Activated naive CD4-positive, alpha-beta T cell treated with anti-CD3 and anti-CD28 coated beads, Interleukin-2, amount 10 ng/mL, durations not matched to agents 7 days and 5 days (primary cell): Measurements from ENCODE around the gene TP53BP2.

Experiments used
- CTCF ChIA-PET: fragments of 350-600 bp; sonication (Branson Sonifier 250); formaldehyde crosslinking; loops from one replicate; lab custom pipeline; 2021; ENCODE audit warnings: antibody characterized with exemption; lab: Charles Lee
- DNase-seq: peaks from one replicate; pipeline ENCODE4 v3.0.0-alpha.2; 2020
- H3K27ac Mint-ChIP-seq: one replicate; pipeline ENCODE4 v1.8.0; 2021; ENCODE audit warnings: mild to moderate bottlenecking, moderate library complexity, mixed read lengths
- H3K27me3 Mint-ChIP-seq: one replicate; pipeline ENCODE4 v1.8.0; 2021; ENCODE audit warnings: mild to moderate bottlenecking, mixed read lengths
- H3K36me3 Mint-ChIP-seq: one replicate; pipeline ENCODE4 v1.8.0; 2021; ENCODE audit warnings: mixed read lengths
- H3K4me1 Mint-ChIP-seq: one replicate; pipeline ENCODE4 v1.8.0; 2021; ENCODE audit warnings: mixed read lengths
- H3K4me3 Mint-ChIP-seq: one replicate; pipeline ENCODE4 v1.8.0; 2021; ENCODE audit warnings: mild to moderate bottlenecking, moderate library complexity, mixed read lengths
- H3K9me3 Mint-ChIP-seq: one replicate; pipeline ENCODE4 v1.8.0; 2021; ENCODE audit warnings: mixed read lengths

TP53BP2 gene

GRCh38 chr1:223784541-223784940, 61.2 kb downstream of the TP53BP2 start:
- Mint-ChIP-seq H3K9me3 (no peaks in the 10 kb centered on the region), H3K4me1 (no peaks in the 10 kb centered on the region), H3K4me3 (no peak overlapping the region), H3K36me3 (peaks cover 31% of the 10 kb centered on the region), H3K27me3 (no peaks in the 10 kb centered on the region), H3K27ac (no peak overlapping the region)
- no peak for DNase-seq
- CTCF ChIA-PET, result no interaction called here

GRCh38 chr1:223783676-223784075, 62.1 kb downstream of the TP53BP2 start:
- peaks cover 30% of the 10 kb centered on the region for H3K36me3 Mint-ChIP-seq
- H3K27ac Mint-ChIP-seq, result no peak overlapping the region
- H3K27me3 Mint-ChIP-seq, result no peaks in the 10 kb centered on the region
- H3K4me3 Mint-ChIP-seq, result no peak overlapping the region
- CTCF ChIA-PET, result interaction anchor here (0.7 kb wide), 1 partner anchor 8 kb away, joined by 3 read pairs; no protein-coding TSS in a partner anchor
- no peak for DNase-seq
- no peaks in the 10 kb centered on the region for H3K4me1 Mint-ChIP-seq
- no peaks in the 10 kb centered on the region for H3K9me3 Mint-ChIP-seq

GRCh38 chr1:223780949-223781348, 64.8 kb downstream of the TP53BP2 start:
- Mint-ChIP-seq H3K27ac (no peak overlapping the region), H3K4me1 (peaks cover 13% of the 10 kb centered on the region), H3K36me3 (peaks cover 41% of the 10 kb centered on the region), H3K4me3 (no peak overlapping the region), H3K27me3 (no peaks in the 10 kb centered on the region), H3K9me3 (no peaks in the 10 kb centered on the region)
- DNase-seq, result no peak
- CTCF ChIA-PET, result interaction anchor here (0.6 kb wide), 1 partner anchor 324 kb away, joined by 3 read pairs; no protein-coding TSS in a partner anchor

- H3K4me3 Mint-ChIP-seq, result no peak overlapping the region
- H3K27ac Mint-ChIP-seq, result no peak overlapping the region
- no peaks in the 10 kb centered on the region for H3K27me3 Mint-ChIP-seq
- no peaks in the 10 kb centered on the region for H3K9me3 Mint-ChIP-seq
- no peak for DNase-seq
- H3K36me3 Mint-ChIP-seq, result peaks cover 42% of the 10 kb centered on the region
- H3K4me1 Mint-ChIP-seq, result peaks cover 19% of the 10 kb centered on the region
- CTCF ChIA-PET, result interaction anchor here (1.3 kb wide), 1 partner anchor 84 kb away, joined by 6 read pairs; no protein-coding TSS in a partner anchor
These were observed 65.4 kb downstream of the TP53BP2 start for GRCh38 chr1:223780318-223780717.

- H3K9me3 Mint-ChIP-seq, result no peaks in the 10 kb centered on the region
- no peak overlapping the region for H3K4me3 Mint-ChIP-seq
- CTCF ChIA-PET, result interaction anchor here (3.0 kb wide), 1 partner anchor 28 kb away, joined by 10 read pairs; no protein-coding TSS in a partner anchor
- no peaks in the 10 kb centered on the region for H3K27me3 Mint-ChIP-seq
- peaks cover 28% of the 10 kb centered on the region for H3K4me1 Mint-ChIP-seq
- DNase-seq, result no peak
- peak overlapping the region; percentile 74 for H3K27ac Mint-ChIP-seq
- H3K36me3 Mint-ChIP-seq, result peaks cover 59% of the 10 kb centered on the region
These were observed 68.8 kb downstream of the TP53BP2 start for GRCh38 chr1:223776826-223777454.

GRCh38 chr1:223776075-223776814, 69.5 kb downstream of the TP53BP2 start:
- H3K27ac Mint-ChIP-seq, result peak overlapping the region; percentile 83
- no peak overlapping the region for H3K4me3 Mint-ChIP-seq
- CTCF ChIA-PET, result interaction anchor here (1.0 to 3.0 kb wide), 4 partner anchors 8 to 80 kb away, joined by 3 to 10 read pairs (median 5); no protein-coding TSS in a partner anchor
- no peaks in the 10 kb centered on the region for H3K9me3 Mint-ChIP-seq
- DNase-seq, result peak; percentile 40
- H3K36me3 Mint-ChIP-seq, result peaks cover 65% of the 10 kb centered on the region
- no peaks in the 10 kb centered on the region for H3K27me3 Mint-ChIP-seq
- H3K4me1 Mint-ChIP-seq, result peaks cover 28% of the 10 kb centered on the region

GRCh38 chr1:223775711-223776074, 70.1 kb downstream of the TP53BP2 start:
- peaks cover 28% of the 10 kb centered on the region for H3K4me1 Mint-ChIP-seq
- peaks cover 68% of the 10 kb centered on the region for H3K36me3 Mint-ChIP-seq
- H3K27me3 Mint-ChIP-seq, result no peaks in the 10 kb centered on the region
- CTCF ChIA-PET, result interaction anchor here (0.7 to 3.0 kb wide), 5 partner anchors 8 to 80 kb away, joined by 3 to 10 read pairs (median 3); no protein-coding TSS in a partner anchor
- H3K9me3 Mint-ChIP-seq, result no peaks in the 10 kb centered on the region
- no peak overlapping the region for H3K4me3 Mint-ChIP-seq
- DNase-seq, result no peak
- H3K27ac Mint-ChIP-seq, result peak overlapping the region; percentile 83

- Mint-ChIP-seq H3K4me3 (no peak overlapping the region), H3K27me3 (no peaks in the 10 kb centered on the region), H3K9me3 (no peaks in the 10 kb centered on the region), H3K36me3 (peaks cover 70% of the 10 kb centered on the region), H3K4me1 (peaks cover 28% of the 10 kb centered on the region), H3K27ac (no peak overlapping the region)
- DNase-seq, result no peak
- CTCF ChIA-PET, result interaction anchor here (0.7 to 3.0 kb wide), 5 partner anchors 12 to 218 kb away, joined by 3 to 10 read pairs (median 3); no protein-coding TSS in a partner anchor
These were observed 70.7 kb downstream of the TP53BP2 start for GRCh38 chr1:223775054-223775453.

- H3K27ac Mint-ChIP-seq, result no peak overlapping the region
- CTCF ChIA-PET, result interaction anchor here (0.7 to 3.0 kb wide), 4 partner anchors 11 to 217 kb away, joined by 3 to 10 read pairs (median 5); no protein-coding TSS in a partner anchor
- no peak for DNase-seq
- no peaks in the 10 kb centered on the region for H3K9me3 Mint-ChIP-seq
- H3K36me3 Mint-ChIP-seq, result peaks cover 73% of the 10 kb centered on the region
- peaks cover 28% of the 10 kb centered on the region for H3K4me1 Mint-ChIP-seq
- no peaks in the 10 kb centered on the region for H3K27me3 Mint-ChIP-seq
- no peak overlapping the region for H3K4me3 Mint-ChIP-seq
These were observed 71.5 kb downstream of the TP53BP2 start for GRCh38 chr1:223774134-223774814.

- Mint-ChIP-seq H3K36me3 (peaks cover 77% of the 10 kb centered on the region), H3K4me1 (peaks cover 28% of the 10 kb centered on the region), H3K4me3 (no peak overlapping the region), H3K9me3 (no peaks in the 10 kb centered on the region), H3K27ac (no peak overlapping the region), H3K27me3 (no peaks in the 10 kb centered on the region)
- DNase-seq, result no peak
- CTCF ChIA-PET, result interaction anchor here (1.6 kb wide), 1 partner anchor 77 kb away, joined by 3 read pairs; no protein-coding TSS in a partner anchor
These were observed 73.0 kb downstream of the TP53BP2 start for GRCh38 chr1:223772771-223773160.

GRCh38 chr1:223771814-223772770, 73.7 kb downstream of the TP53BP2 start:
- Mint-ChIP-seq H3K36me3 (peaks cover 72% of the 10 kb centered on the region), H3K4me1 (peaks cover 24% of the 10 kb centered on the region), H3K27ac (peak overlapping the region; percentile 5), H3K27me3 (no peaks in the 10 kb centered on the region), H3K4me3 (no peak overlapping the region), H3K9me3 (no peaks in the 10 kb centered on the region)
- CTCF ChIA-PET, result interaction anchor here (0.9 to 2.0 kb wide), 3 partner anchors 23 to 76 kb away, joined by 3 to 6 read pairs (median 3); no protein-coding TSS in a partner anchor
- DNase-seq, result no peak

- Mint-ChIP-seq H3K4me1 (peaks cover 20% of the 10 kb centered on the region), H3K27ac (peak overlapping the region; percentile 39), H3K36me3 (peaks cover 70% of the 10 kb centered on the region), H3K4me3 (no peak overlapping the region), H3K27me3 (no peaks in the 10 kb centered on the region), H3K9me3 (no peaks in the 10 kb centered on the region)
- CTCF ChIA-PET, result interaction anchor here (0.9 to 2.0 kb wide), 3 partner anchors 22 to 76 kb away, joined by 3 to 6 read pairs (median 3); no protein-coding TSS in a partner anchor
- DNase-seq, result no peak
These were observed 74.3 kb downstream of the TP53BP2 start for GRCh38 chr1:223771469-223771813.
